Duodenal mucosa (tissue), 2 donors: ENCODE results near the gene ANO9.

ENCODE experiments used
- H3K27ac ChIP-seq: one replicate; pipeline ENCODE4 v1.7.0; 2013; ENCODE audit warnings: low read depth, low read length
- H3K27me3 ChIP-seq, 2 donors: one replicate each; pipeline ENCODE4 v1.7.0; 2013; ENCODE audit warnings: low read length in 2 of 2, control low read depth in 1 of 2; ENCODE audit not compliant: insufficient read depth in 2 of 2, control insufficient read depth in 1 of 2
- H3K36me3 ChIP-seq, 2 donors: one replicate each; pipeline ENCODE4 v1.7.0; 2013; ENCODE audit warnings: low read length in 2 of 2, control low read depth in 1 of 2; ENCODE audit not compliant: insufficient read depth in 2 of 2, control insufficient read depth in 1 of 2
- H3K4me1 ChIP-seq, 2 donors: one replicate each; pipeline ENCODE4 v1.7.0; 2013; ENCODE audit warnings: low read length in 2 of 2, control low read depth in 1 of 2; ENCODE audit not compliant: insufficient read depth in 2 of 2, control insufficient read depth in 1 of 2
- H3K4me3 ChIP-seq, 2 donors: one replicate each; pipeline ENCODE4 v1.7.0; 2013; ENCODE audit warnings: low read length in 2 of 2, low read depth in 1 of 2
- H3K9ac ChIP-seq, 2 donors: one replicate each; pipeline ENCODE4 v1.7.0; 2013; ENCODE audit warnings: low read length in 2 of 2, low read depth in 1 of 2
- H3K9me3 ChIP-seq, 2 donors: one replicate each; pipeline ENCODE4 v1.7.0; 2013; ENCODE audit warnings: low read length in 2 of 2, control low read depth in 1 of 2; ENCODE audit not compliant: control insufficient read depth in 1 of 2

The ANO9 gene

GRCh38 chr11:444396-445144 is 2.8 kb upstream of the ANO9 start:
- Histone ChIP-seq H3K27me3 (no peaks in the 10 kb centered on the region), H3K4me3 (no peak overlapping the region), H3K36me3 (no peaks in the 10 kb centered on the region), H3K9ac (peak overlapping the region in 1 of 2 donors; percentile 34), H3K9me3 (no peaks in the 10 kb centered on the region), H3K4me1 (peaks cover 37 to 57% of the 10 kb centered on the region in 2 donors), H3K27ac (no peak overlapping the region)

GRCh38 chr11:443542-444199 is 1.9 kb upstream of the ANO9 start:
- Histone ChIP-seq H3K4me1 (peaks cover 37 to 56% of the 10 kb centered on the region in 2 donors), H3K4me3 (no peak overlapping the region), H3K27me3 (no peaks in the 10 kb centered on the region), H3K36me3 (no peaks in the 10 kb centered on the region), H3K9me3 (no peaks in the 10 kb centered on the region), H3K9ac (no peak overlapping the region), H3K27ac (no peak overlapping the region)

DNA sequence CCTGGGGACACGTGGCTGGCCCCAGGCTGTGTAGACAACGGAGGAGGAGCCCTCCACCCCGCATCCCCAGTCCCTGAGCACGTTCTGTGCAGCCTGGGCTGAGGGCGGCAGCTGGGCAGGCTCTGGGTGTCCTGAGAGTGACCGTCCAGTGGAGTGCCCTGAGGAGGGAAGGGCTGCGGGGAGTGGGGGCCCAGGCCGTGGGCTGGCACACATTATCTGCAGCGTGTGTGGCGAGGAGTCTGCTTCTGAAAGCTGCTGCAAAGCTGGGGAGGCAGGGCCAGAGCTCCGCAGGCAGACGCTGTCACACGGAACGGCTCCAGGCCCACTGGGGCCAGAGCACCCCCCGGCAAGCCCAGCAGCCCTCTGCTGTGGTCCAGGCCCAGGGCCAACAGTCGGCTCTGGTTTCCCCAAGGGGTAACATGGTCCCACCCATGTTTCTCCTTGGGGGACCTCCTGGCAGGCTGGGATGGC is 835 bp upstream of the ANO9 start:
- H3K27me3 ChIP-seq, result no peaks in the 10 kb centered on the region
- no peak overlapping the region for H3K27ac ChIP-seq
- H3K4me3 ChIP-seq, result no peak overlapping the region
- H3K36me3 ChIP-seq, result no peaks in the 10 kb centered on the region
- H3K4me1 ChIP-seq, result peaks cover 35 to 52% of the 10 kb centered on the region in 2 donors
- H3K9ac ChIP-seq, result no peak overlapping the region
- no peaks in the 10 kb centered on the region for H3K9me3 ChIP-seq

- Histone ChIP-seq H3K9ac (peak overlapping the region; percentile 65 to 76), H3K27me3 (no peaks in the 10 kb centered on the region), H3K36me3 (no peaks in the 10 kb centered on the region), H3K9me3 (no peaks in the 10 kb centered on the region), H3K4me3 (peak overlapping the region; percentile 71 to 74), H3K4me1 (peaks cover 24 to 44% of the 10 kb centered on the region in 2 donors), H3K27ac (no peak overlapping the region)
Measured at GRCh38 chr11:441043-441417, 781 bp downstream of the ANO9 start.

DNA sequence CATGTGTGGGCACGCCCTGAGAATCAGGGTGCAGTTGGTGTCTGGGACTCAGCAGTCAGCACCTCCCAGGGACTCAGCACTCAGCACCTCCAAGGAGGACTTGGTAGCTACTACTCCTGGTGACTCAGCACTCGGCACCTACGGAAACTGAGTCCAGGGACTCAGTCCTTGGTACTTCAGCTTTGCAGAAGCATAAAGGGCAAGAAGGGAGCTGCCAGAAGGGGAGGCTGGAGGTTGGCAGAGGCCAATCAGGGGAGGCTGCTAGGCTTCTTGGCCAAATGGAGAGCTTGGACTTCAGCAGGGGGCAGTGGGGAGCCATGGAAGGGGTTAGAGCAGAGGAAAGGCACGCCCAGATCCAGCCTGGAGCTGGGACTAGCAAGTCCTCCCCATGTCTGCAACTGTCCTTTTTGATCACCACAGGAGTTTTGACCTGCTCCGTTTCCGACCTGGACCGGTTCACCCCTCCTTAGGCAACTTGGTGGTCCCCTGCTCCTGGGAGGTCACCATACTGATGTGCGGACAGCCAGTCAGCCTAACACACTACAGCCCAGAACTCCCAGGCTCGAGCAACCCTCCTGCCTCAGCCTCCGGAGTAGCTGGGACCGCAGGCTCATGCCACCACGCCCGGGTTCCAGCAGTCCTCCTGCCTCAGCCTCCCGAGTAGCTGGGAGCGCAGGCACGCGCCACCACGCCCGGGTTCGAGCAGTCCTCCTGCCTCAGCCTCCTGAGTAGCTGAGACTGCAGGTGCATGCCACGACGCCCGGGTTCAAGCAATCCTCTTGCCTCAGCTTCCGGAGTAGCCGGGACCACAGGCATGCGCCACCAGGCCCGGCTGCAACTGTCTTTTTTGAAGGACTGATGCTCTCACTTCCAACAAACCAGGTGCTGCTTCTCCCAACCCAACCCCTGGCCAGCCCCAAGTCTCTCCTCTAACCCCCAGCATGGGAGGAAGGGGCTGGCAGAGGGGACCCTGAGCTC is 1.5 kb downstream of the ANO9 start:
- no peaks in the 10 kb centered on the region for H3K27me3 ChIP-seq
- no peaks in the 10 kb centered on the region for H3K36me3 ChIP-seq
- H3K9me3 ChIP-seq, result no peaks in the 10 kb centered on the region
- H3K9ac ChIP-seq, result peak overlapping the region; percentile 65 to 76
- H3K27ac ChIP-seq, result no peak overlapping the region
- peaks cover 22 to 43% of the 10 kb centered on the region in 2 donors for H3K4me1 ChIP-seq
- H3K4me3 ChIP-seq, result peak overlapping the region; percentile 71 to 74

GRCh38 chr11:439315-440064 is 2.3 kb downstream of the ANO9 start:
- H3K4me1 ChIP-seq, result peaks cover 22 to 34% of the 10 kb centered on the region in 2 donors
- no peaks in the 10 kb centered on the region for H3K27me3 ChIP-seq
- H3K36me3 ChIP-seq, result no peaks in the 10 kb centered on the region
- no peaks in the 10 kb centered on the region for H3K9me3 ChIP-seq
- no peak overlapping the region for H3K4me3 ChIP-seq
- no peak overlapping the region for H3K27ac ChIP-seq
- no peak overlapping the region for H3K9ac ChIP-seq

GRCh38 chr11:438101-438844 is 3.5 kb downstream of the ANO9 start:
- H3K36me3 ChIP-seq, result no peaks in the 10 kb centered on the region
- peaks cover 16 to 24% of the 10 kb centered on the region in 2 donors for H3K4me1 ChIP-seq
- no peak overlapping the region for H3K4me3 ChIP-seq
- H3K27me3 ChIP-seq, result no peaks in the 10 kb centered on the region
- no peak overlapping the region for H3K27ac ChIP-seq
- H3K9ac ChIP-seq, result no peak overlapping the region
- H3K9me3 ChIP-seq, result no peaks in the 10 kb centered on the region

- Histone ChIP-seq H3K27me3 (no peaks in the 10 kb centered on the region), H3K4me3 (no peak overlapping the region), H3K9me3 (no peaks in the 10 kb centered on the region)
Measured at GRCh38 chr11:437228-437870, 4.5 kb downstream of the ANO9 start.

More at GRCh38 chr11:437228-437870, 4.5 kb downstream of the ANO9 start:
- peaks cover 0 to 8% of the 10 kb centered on the region in 2 donors for H3K36me3 ChIP-seq
- no peak overlapping the region for H3K27ac ChIP-seq
- H3K9ac ChIP-seq, result no peak overlapping the region
- peaks cover 14 to 24% of the 10 kb centered on the region in 2 donors for H3K4me1 ChIP-seq
